Fibroblast of mammary gland (primary cell): Measurements from ENCODE around the gene MRPL37.

Experiments used
- DNase-seq: peaks from one replicate; pipeline ENCODE4 v3.0.0-alpha.2; 2010; ENCODE audit warnings: low read depth
- H3K4me3 ChIP-seq: 2 replicates; pipeline ENCODE4 v1.5.1; 2011; ENCODE audit warnings: low read depth, mild to moderate bottlenecking, low read length, moderate library complexity; ENCODE audit not compliant: control insufficient read depth
- CTCF ChIP-seq: conservative IDR thresholded peaks from 2 replicates; pipeline ENCODE4 v1.5.1; 2011; ENCODE audit warnings: low read depth, low read length, inconsistent platforms; ENCODE audit not compliant: control insufficient read depth, insufficient read depth

The MRPL37 gene

DNA sequence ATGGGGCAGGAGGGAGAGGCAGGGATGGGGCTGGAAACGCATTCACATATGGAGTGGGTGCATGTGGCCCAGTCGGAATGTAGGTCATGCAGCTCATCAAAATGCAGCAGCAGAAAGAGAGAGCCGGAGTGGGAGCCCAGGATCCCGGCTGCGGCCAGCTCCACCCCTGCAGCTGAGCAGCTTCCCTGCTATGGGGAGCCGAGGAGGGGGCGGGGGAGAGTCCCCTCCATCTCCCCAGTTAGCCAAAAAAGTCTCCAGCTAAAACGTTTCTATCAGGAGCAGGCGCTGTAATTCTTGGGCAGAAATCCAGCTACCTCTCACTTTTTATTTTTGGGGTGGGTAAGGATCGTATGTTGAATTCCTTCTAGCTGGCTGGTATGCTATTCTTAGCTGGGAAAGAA lies 39.7 kb downstream of the MRPL37 start:
- H3K4me3 ChIP-seq: no peak overlapping the region
- no peak for TF ChIP-seq CTCF
- DNase-seq: no peak

- TF ChIP-seq CTCF: no peak
- H3K4me3 ChIP-seq: no peak overlapping the region
- DNase-seq: no peak
These were observed 40.9 kb downstream of the MRPL37 start for GRCh38 chr1:54240741-54241335.

DNA sequence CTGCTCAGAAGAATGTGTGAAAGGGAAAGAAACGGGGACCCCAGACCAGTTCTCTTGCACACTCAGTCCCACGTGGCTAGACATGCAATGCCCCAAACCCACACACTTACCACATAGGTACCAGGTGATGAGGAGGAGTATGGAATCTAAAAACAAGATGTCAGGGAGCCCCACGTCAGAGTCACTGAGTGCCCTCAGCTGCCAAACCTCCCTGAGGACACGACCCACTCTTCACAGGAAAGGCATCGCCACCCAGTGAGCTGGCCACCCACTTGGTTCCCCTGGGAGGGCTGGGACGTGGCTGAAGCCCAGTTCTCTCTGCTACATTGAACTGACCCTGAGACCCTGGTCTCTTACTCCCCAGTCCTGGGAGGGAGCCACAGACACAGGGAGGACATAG lies 41.4 kb downstream of the MRPL37 start:
- DNase-seq: no peak
- H3K4me3 ChIP-seq: no peak overlapping the region
- TF ChIP-seq CTCF: no peak

DNA sequence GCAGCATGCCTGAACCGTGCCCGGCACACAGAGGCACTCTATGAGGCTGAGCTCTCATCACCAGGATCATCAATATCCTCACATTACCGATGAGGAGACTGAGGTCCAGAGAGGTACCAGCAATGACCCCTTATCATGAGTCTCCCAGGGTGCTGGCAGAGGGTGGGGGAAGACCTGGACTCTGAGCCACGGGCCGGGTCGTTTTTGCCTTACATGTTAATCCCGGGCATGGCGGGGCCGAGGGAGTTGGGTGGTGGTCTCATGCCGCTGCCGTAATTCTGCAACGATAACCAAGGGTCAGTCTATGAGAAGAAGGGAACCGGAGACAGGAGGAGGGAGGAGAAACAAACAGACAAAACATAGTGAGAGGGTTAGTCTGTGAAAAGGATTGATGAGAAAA lies 43.1 kb downstream of the MRPL37 start:
- no peak for TF ChIP-seq CTCF
- DNase-seq: no peak
- no peak overlapping the region for H3K4me3 ChIP-seq

DNA sequence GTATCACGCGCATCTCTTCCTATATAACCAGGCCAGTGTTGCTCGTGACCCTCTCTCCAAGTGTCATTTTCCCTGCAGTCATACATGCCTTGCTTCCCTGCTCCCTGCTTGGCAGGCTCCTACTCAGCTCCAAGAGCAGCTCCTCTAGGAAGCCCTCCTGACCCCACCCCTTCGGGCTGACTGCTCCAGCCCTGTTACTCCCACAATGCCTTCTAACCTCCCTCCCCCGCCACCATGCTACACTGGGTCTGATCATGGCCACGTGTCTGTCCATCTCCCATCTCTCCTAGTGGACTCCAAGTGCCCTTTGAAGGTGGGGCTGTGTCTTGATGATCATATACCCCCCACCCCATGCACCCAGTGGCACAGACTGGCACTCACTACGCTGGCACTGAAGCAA lies 44.7 kb downstream of the MRPL37 start:
- no peak overlapping the region for H3K4me3 ChIP-seq
- TF ChIP-seq CTCF: no peak
- DNase-seq: no peak

DNA sequence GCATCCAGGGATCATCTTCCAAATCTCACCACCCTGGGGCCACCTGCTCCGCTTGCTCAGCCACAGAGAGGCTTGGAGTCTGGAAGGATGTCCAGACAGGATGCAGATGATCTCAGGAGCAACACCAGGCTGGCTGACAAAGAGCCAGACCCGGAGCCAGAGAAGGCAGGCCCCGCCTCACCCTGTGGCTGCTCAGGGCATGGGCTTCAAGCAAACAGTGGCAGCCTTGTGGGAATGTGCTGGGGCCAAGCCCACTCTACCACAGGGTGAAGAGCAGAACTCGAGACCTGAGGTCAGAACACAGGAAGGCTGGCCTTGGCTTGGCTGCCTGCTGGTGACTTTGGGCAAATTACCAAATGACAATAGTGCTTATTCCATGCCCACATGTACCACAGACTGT lies 45.5 kb downstream of the MRPL37 start:
- TF ChIP-seq CTCF: no peak
- peak; percentile 11 for DNase-seq
- no peak overlapping the region for H3K4me3 ChIP-seq
